GM12801 (cell line): Measurements from ENCODE around the gene SMIM29.

Experiments used
- TF ChIP-seq, protein P1 (sequence below): IDR thresholded peaks from one replicate; pipeline ENCODE4 v1.5.1; 2011; ENCODE audit warnings: control low read depth; ENCODE audit not compliant: insufficient read length; ENCODE audit errors: extremely low read depth

The SMIM29 gene

DNA sequence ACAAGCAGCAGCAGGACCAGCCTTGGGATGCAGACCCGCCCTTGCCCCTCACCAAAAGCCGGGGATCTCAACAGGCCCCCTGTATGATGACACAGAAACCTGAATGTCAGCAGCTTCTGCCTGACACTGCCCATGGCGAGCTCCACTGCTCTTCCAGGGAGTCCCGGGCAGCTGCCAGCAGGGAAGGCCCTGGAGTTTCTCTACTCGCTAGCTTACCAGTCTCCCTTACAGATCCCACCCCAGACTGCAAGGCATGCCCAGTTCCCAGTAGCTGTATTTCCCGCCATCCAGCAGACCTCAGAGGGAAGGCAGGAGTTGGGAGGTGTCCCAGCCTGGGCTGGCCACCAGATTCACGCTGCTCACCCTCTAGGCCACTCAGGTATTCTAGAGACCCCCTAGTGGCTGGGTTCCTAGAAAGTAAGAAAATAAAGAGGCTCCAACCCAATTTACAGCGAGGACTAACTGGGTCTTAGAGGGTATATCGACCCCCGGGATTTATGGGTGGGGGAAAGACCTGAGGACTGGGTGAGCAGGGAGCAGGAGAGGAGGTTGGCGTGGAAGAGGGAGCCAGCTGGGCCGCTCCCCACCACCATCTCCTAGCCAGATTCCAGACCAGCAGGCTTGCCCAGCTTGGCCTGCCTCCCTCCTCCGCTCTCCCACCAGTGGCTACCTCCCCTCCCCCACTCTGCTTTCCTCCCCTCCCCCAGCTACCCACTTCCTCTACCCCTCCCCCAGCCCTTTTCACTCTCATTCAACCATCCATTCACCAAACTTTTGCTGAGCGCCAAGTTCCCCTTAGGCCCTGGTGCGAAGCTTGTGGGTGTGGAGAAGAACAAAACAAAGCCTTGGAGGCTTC is 21.8 kb downstream of the SMIM29 start:
- TF ChIP-seq, protein P1, sequence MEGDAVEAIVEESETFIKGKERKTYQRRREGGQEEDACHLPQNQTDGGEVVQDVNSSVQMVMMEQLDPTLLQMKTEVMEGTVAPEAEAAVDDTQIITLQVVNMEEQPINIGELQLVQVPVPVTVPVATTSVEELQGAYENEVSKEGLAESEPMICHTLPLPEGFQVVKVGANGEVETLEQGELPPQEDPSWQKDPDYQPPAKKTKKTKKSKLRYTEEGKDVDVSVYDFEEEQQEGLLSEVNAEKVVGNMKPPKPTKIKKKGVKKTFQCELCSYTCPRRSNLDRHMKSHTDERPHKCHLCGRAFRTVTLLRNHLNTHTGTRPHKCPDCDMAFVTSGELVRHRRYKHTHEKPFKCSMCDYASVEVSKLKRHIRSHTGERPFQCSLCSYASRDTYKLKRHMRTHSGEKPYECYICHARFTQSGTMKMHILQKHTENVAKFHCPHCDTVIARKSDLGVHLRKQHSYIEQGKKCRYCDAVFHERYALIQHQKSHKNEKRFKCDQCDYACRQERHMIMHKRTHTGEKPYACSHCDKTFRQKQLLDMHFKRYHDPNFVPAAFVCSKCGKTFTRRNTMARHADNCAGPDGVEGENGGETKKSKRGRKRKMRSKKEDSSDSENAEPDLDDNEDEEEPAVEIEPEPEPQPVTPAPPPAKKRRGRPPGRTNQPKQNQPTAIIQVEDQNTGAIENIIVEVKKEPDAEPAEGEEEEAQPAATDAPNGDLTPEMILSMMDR, result no peak

DNA sequence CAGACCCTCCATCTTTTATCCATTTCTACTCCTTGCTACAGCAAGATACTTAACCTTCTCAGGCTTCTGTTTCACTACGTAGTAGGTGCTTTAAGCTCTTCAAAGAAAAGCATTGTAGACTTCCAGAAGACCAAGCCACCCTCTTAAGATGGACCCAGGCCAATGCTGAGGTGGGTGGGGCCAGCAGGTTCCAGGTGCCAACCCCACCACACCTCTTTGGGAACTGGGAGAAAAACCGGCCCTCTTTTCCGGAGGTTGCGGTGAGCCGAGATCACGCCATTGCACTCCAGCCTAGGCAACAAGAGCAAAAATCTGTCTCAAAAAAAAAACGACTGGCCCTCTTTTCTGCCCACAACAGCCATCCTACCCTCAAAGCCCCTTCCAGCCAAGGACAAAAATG is 22.7 kb downstream of the SMIM29 start:
- TF ChIP-seq, protein P1, result no peak

DNA sequence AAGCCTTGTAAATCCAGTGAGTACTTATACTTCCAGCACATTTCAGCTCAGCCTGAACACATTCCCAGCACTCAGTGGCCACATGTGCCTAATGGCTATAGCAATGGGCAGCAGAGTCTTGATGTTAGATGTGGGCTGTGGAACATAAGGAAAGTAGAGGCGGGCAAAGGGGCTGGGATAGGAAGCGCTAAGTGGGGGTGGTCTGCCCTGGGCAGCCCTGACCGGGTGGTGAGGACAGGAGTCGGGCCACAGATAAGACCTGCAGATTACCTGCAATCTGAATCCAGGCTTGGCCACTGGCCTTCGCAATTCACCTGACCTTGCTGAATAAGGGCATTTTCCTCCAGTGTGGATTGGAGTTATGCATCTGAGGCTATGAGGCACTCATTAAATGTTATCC is 23.3 kb downstream of the SMIM29 start:
- TF ChIP-seq, protein P1, result no peak

DNA sequence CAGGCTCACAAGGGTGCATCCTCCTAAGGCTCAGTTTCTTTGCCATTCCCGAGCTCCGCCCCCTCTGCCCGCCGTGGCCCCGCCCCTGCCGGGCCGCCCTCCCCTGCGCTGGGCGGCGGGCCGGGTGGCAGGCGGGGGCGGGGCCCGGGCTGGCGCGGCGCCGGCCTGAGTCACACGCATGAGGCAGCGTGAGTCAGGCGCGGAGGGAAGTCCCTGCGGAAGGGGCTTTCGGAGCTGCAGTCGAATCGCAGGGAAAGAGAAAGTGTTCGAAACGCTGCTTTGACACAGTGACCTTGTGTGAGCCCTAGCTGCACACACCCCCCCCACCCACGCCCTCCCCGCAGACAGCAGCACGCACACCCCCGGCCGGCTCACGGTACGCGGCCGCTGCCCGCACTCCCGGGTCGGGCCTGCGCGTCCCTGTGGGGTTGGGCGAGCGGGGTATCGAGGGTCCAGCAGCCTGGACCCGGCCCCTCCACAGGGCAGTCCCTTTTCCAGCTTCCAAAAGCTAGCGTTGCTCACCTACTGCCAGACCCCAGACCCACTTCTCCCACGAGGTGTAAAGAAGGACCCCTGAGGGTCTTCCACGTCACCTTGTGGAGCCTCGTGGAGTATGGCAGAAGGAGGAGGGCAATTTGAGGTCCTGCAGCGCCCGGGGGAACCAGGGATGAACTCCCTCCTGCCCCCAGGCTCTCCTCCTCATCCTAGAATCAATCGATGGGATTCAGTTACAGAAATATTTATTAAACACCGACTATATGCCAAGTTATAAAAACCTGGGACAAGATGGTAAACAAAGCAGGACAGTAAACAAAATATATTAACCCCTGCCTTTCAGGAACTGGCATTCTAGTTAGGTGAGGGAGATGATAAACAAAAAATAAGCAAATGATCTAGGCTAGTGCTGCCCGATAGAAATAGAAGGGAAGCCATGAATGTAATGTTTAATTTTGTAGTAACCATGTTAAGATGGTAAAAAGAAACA is 24.6 kb downstream of the SMIM29 start:
- TF ChIP-seq, protein P1, result no peak

DNA sequence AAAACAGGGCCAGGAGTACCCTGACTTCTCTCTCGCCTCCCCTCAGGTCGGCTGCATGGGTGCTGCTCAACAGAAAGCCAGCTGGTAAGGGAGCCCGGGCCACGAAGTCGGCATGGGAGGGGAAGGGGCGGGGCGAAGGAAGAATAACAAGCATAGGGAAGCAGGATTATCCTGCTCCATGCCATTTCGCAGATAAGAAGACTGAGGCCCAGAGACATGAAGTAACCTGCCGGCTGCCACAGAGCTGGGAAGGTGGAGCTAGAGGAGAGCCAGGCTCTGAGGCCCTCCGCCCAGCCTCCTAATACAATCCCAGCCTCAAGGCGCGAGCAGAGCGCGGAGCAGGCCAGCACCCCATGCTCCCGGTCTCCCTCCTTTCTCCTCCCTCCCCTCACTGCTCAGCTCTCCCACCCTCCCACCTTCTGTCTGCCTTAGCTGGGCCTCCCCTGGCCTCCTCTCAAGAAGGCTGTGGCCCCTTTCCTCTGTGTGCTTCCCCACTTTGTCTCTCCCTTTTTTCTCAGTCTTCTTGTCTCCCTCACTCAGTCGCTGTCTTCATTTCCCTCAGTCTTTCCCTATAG is 25.3 kb downstream of the SMIM29 start:
- TF ChIP-seq, protein P1, result no peak

DNA sequence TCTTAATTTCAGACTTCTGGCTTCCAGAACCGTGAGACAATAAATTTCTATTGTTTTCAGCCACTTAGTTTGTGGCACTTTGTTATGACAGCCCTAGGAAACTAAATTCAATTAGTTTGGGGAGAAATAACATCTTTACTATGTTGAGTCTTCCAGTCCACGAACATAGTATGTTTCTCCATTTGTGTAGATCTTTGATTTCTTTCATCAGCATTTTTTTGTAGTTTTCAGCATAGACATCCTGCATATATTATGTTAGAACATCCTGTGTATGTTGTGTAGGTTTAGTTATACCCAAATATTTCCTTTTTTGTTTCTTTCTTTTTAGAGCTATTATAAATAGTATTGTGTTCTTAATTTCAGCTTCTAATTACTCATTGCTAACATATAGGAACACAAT is 30.1 kb downstream of the SMIM29 start:
- TF ChIP-seq, protein P1, result no peak

DNA sequence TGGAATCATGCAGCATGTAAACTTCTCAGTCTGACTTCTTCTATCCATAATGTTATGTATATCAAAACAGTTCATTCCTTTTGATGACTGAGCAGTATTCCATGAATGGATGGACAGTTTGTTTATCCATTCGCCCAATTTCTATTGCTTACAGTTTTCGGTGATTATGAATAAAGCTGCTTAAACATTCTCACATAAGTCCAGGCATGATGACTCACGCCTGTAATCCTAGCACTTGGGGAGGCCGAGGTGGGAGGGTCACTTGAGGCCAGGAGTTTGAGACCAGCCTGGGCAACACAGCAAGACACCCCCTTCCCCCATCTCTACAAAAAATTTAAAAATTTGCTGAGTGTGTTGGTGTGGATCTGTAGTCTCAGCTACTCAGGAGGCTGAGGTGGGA is 35.0 kb downstream of the SMIM29 start:
- TF ChIP-seq, protein P1, result no peak
